MM.1S (cell line): ENCODE results near the gene CNNM3.
A peak's percentile ranks its signal among the peaks of the same experiment; 100 is the strongest.

Experiments
- DNase-seq: peaks from one replicate; pipeline ENCODE4 v3.0.0-alpha.2; 2015
- H2AFZ ChIP-seq: fragments of 300-600 bp; sonication (generic); 2 replicates; pipeline ENCODE4 v1.6.0; 2016; ENCODE audit warnings: antibody characterized with exemption, low read length
- H3F3A ChIP-seq: fragments of 300-600 bp; sonication (generic); 2 replicates; pipeline ENCODE4 v1.6.1; 2016; ENCODE audit warnings: mild to moderate bottlenecking, antibody characterized with exemption, low read length, moderate library complexity, mixed read lengths; ENCODE audit not compliant: insufficient read depth
- H3K27ac ChIP-seq: fragments of 300-600 bp; sonication (generic); 2 replicates; pipeline ENCODE4 v1.5.1; 2016; ENCODE audit warnings: mild to moderate bottlenecking, low read length
- H3K27me3 ChIP-seq: fragments of 300-600 bp; sonication (generic); replicated peaks from 2 replicates; pipeline ENCODE4 v1.6.0; 2016; ENCODE audit warnings: low read length; ENCODE audit not compliant: insufficient read depth
- H3K36me3 ChIP-seq: fragments of 300-600 bp; sonication (generic); replicated peaks from 2 replicates; pipeline ENCODE4 v1.6.1; 2016; ENCODE audit warnings: mild to moderate bottlenecking, low read length, mixed read lengths; ENCODE audit not compliant: insufficient read depth
- H3K4me1 ChIP-seq: fragments of 300-600 bp; sonication (generic); 2 replicates; pipeline ENCODE4 v1.6.1; 2016; ENCODE audit warnings: low read length, mixed read lengths
- H3K4me2 ChIP-seq: fragments of 300-600 bp; sonication (generic); 2 replicates; pipeline ENCODE4 v1.6.0; 2016; ENCODE audit warnings: low read depth, low read length
- H3K4me3 ChIP-seq: fragments of 300-600 bp; sonication (generic); 2 replicates; pipeline ENCODE4 v1.5.1; 2016; ENCODE audit warnings: low read length, mixed read lengths
- H3K79me2 ChIP-seq: fragments of 300-600 bp; sonication (generic); 2 replicates; pipeline ENCODE4 v1.6.1; 2016; ENCODE audit warnings: mixed run types, low read length, mixed read lengths
- H3K9ac ChIP-seq: fragments of 300-600 bp; sonication (generic); 2 replicates; pipeline ENCODE4 v1.6.1; 2016; ENCODE audit warnings: low read length, mixed read lengths
- H3K9me2 ChIP-seq: fragments of 300-600 bp; sonication (generic); replicated peaks from 2 replicates; pipeline ENCODE4 v1.6.1; 2016; ENCODE audit warnings: mild to moderate bottlenecking, low read length, mixed read lengths; ENCODE audit not compliant: insufficient read depth
- H3K9me3 ChIP-seq: fragments of 300-600 bp; sonication (generic); replicated peaks from 2 replicates; pipeline ENCODE4 v1.6.1; 2016; ENCODE audit warnings: mild to moderate bottlenecking, low read length, mixed read lengths; ENCODE audit not compliant: insufficient read depth
- H4K20me1 ChIP-seq: fragments of 300-600 bp; sonication (generic); 2 replicates; pipeline ENCODE4 v1.6.1; 2016; ENCODE audit warnings: mild to moderate bottlenecking, low read length, moderate library complexity, mixed read lengths; ENCODE audit not compliant: insufficient read depth
- EZH2 ChIP-seq: fragments of 300-600 bp; sonication (generic); optimal IDR thresholded peaks from 2 replicates; pipeline ENCODE3; 2017; ENCODE audit warnings: low read depth, mild to moderate bottlenecking, antibody characterized with exemption, low read length, mixed read lengths
- EZH2phosphoT487 ChIP-seq: fragments of 300-600 bp; sonication (generic); IDR thresholded peaks from 2 replicates; pipeline ENCODE4 v1.6.1; 2018; ENCODE audit warnings: antibody characterized with exemption, low read length
- TF ChIP-seq, protein P1 (sequence below): fragments of 300-600 bp; sonication (generic); IDR thresholded peaks from 2 replicates; pipeline ENCODE4 v1.5.1; 2016; ENCODE audit warnings: antibody characterized with exemption, low read length, mixed read lengths

CNNM3 gene

DNA sequence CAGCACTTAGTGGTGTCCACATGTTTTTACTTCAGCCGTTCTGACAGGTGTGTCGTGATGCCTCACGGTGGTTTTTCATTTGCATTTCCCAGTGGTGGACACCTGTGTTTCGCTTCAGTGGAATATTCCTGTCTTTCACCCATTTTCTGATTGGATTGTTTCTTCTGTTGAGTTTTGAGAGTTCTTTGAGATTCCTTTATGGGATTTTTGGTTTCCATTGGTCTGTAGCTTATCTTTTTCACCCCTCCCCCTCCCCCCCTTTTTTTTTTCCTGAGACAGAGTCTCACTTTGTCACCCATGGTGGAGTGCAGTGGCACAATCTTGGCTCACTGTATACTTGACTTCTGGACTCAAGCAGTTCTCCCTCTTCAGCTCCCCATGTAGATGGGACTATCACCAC, 19.8 kb downstream of the CNNM3 start:
- H3K27me3 ChIP-seq = no peaks in the 10 kb centered on the region
- no peaks in the 10 kb centered on the region; the same call in 1 of the 2 replicates for H3K79me2 ChIP-seq
- H2AFZ ChIP-seq = no peak overlapping the region
- H3K9me2 ChIP-seq = no peaks in the 10 kb centered on the region
- peaks cover 22% of the 10 kb centered on the region for H3K4me1 ChIP-seq
- no peaks in the 10 kb centered on the region for H3K9me3 ChIP-seq
- H4K20me1 ChIP-seq = no peaks in the 10 kb centered on the region
- H3K27ac ChIP-seq = no peak overlapping the region
- TF ChIP-seq EZH2 (no peak), EZH2phosphoT487 (no peak)
- TF ChIP-seq, protein P1, sequence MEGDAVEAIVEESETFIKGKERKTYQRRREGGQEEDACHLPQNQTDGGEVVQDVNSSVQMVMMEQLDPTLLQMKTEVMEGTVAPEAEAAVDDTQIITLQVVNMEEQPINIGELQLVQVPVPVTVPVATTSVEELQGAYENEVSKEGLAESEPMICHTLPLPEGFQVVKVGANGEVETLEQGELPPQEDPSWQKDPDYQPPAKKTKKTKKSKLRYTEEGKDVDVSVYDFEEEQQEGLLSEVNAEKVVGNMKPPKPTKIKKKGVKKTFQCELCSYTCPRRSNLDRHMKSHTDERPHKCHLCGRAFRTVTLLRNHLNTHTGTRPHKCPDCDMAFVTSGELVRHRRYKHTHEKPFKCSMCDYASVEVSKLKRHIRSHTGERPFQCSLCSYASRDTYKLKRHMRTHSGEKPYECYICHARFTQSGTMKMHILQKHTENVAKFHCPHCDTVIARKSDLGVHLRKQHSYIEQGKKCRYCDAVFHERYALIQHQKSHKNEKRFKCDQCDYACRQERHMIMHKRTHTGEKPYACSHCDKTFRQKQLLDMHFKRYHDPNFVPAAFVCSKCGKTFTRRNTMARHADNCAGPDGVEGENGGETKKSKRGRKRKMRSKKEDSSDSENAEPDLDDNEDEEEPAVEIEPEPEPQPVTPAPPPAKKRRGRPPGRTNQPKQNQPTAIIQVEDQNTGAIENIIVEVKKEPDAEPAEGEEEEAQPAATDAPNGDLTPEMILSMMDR = no peak
- no peak overlapping the region for H3K4me2 ChIP-seq
- no peak for DNase-seq
- H3K4me3 ChIP-seq = no peak overlapping the region
- no peak overlapping the region for H3K9ac ChIP-seq
- no peaks in the 10 kb centered on the region for H3K36me3 ChIP-seq
- peaks cover 11% of the 10 kb centered on the region; the same call in 1 of the 2 replicates for H3F3A ChIP-seq

DNA sequence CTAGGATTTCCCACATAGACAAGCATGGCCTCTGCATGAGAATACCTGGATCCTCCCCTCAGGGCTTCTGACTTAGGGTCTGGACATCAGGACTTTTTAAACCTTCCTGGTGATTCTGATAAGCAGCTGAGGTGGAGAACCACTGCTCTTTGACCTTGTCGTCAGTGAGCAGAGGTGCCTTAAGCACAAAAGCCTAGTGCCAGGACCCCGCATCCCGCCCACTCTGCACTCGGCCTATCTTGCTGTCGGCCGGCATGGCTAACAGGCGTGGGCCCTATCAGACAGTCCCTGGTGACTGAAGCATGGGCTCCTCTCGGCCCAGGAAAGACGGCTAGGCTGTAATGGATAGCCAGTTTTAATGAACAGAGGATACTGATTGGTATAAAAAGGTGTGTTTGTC, 21.5 kb downstream of the CNNM3 start:
- H3K4me2 ChIP-seq = no peak overlapping the region
- H3K27ac ChIP-seq = no peak overlapping the region
- no peak overlapping the region for H3K9ac ChIP-seq
- no peaks in the 10 kb centered on the region for H3K9me2 ChIP-seq
- no peak overlapping the region for H3K4me3 ChIP-seq
- H3F3A ChIP-seq = peaks cover 17% of the 10 kb centered on the region; the same call in 1 of the 2 replicates
- TF ChIP-seq EZH2phosphoT487 (no peak), EZH2 (no peak)
- TF ChIP-seq, protein P1 = no peak
- DNase-seq = no peak
- H4K20me1 ChIP-seq = no peaks in the 10 kb centered on the region
- no peaks in the 10 kb centered on the region; the same call in 1 of the 2 replicates for H3K79me2 ChIP-seq
- peaks cover 22% of the 10 kb centered on the region for H3K4me1 ChIP-seq
- H3K36me3 ChIP-seq = no peaks in the 10 kb centered on the region
- H3K27me3 ChIP-seq = no peaks in the 10 kb centered on the region
- H2AFZ ChIP-seq = no peak overlapping the region
- no peaks in the 10 kb centered on the region for H3K9me3 ChIP-seq

DNA sequence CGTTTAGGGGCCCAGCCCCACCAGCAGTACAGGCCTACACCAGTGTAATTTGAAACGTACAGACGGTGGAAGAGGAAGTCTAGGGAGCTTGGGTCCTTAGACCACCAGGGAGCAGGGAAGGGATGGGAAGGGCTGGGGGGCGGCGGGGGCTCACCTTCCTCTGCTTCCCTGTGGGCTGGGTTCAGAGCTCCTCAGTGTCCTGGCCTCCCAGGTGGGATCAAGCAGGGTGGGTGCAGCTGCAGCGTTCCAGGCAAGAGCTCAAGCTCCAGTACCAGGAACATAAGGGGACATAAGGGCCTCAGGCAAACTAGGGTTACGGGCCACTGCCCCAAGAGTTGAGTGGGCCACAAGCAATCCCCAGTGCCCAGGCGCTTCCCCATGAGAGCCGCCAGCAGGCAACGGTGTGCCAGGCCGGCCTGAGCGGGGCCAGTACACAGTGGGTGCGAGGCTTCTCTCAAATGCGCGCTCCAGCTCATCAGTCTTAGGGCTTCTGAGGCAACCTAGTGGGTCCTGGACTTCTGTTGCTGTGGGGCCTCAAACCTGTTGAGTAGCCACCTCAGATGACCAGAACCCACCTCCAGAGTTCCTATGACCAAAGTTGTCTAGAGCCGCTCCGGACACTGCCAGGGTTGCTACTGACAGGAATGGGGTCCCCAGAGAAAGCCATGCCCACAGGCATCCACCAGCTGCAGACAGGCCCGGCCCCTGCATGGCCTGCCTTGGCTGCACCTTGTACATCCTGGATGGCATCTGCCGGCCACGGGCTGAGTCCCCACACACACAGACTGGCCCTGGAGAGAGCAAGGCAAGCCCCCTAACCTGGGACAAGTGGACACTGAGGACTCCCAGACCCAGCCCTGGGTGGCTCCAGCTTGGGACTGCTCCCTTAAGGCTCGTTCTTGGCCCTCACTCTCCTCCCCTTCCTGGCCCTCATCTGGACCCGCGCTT, 22.6 kb downstream of the CNNM3 start:
- no peak overlapping the region for H3K4me3 ChIP-seq
- H2AFZ ChIP-seq = peak overlapping the region; percentile 32; the same call in 1 of the 2 replicates
- H3K27ac ChIP-seq = peak overlapping the region; percentile 64; the same call in 1 of the 2 replicates
- no peaks in the 10 kb centered on the region; the same call in 1 of the 2 replicates for H3K79me2 ChIP-seq
- no peaks in the 10 kb centered on the region for H3K36me3 ChIP-seq
- H3K9ac ChIP-seq = peak overlapping the region; percentile 46; the same call in 1 of the 2 replicates
- DNase-seq = no peak
- H3K4me2 ChIP-seq = peak overlapping the region; percentile 49; the same call in 1 of the 2 replicates
- TF ChIP-seq EZH2 = no peak
- TF ChIP-seq, protein P1 = no peak
- no peak for TF ChIP-seq EZH2phosphoT487
- no peaks in the 10 kb centered on the region for H3K27me3 ChIP-seq
- H3K4me1 ChIP-seq = peaks cover 22% of the 10 kb centered on the region
- H3K9me2 ChIP-seq = no peaks in the 10 kb centered on the region
- no peaks in the 10 kb centered on the region for H3K9me3 ChIP-seq
- peaks cover 17% of the 10 kb centered on the region; the same call in 1 of the 2 replicates for H3F3A ChIP-seq
- H4K20me1 ChIP-seq = no peaks in the 10 kb centered on the region
